ENCODE measurements around the gene CRACDL. TPM values are rescaled to one million over a fixed set of nuclear protein-coding genes. Genes with fewer than 3 reads are reported as not detected.

Gene CRACDL
- total RNA-seq, 4 donors from 2014 or later, result 5.7 to 11.8 (median 9.5) TPM

GRCh38 chr2:98771721-98772524 lies 164.1 kb downstream of the CRACDL start:
- ATAC-seq (ENCODE audit: low FRiP score), result peak; percentile 40
- no peak for DNase-seq (ENCODE audit: low spot score)

GRCh38 chr2:98771264-98771663 lies 164.8 kb downstream of the CRACDL start:
- ATAC-seq (ENCODE audit: low FRiP score) (no peak), DNase-seq (ENCODE audit: low spot score) (no peak)
- no peak for TF ChIP-seq CTCF (IDR thresholded peaks at IDR 0.05)

More at GRCh38 chr2:98771721-98772524, 164.1 kb downstream of the CRACDL start:
- no peak for TF ChIP-seq CTCF (IDR thresholded peaks at IDR 0.05)

- ATAC-seq (ENCODE audit: low FRiP score) (no peak), DNase-seq (ENCODE audit: low spot score) (no peak)
- TF ChIP-seq CTCF (IDR thresholded peaks at IDR 0.05), result no peak
These were observed 166.2 kb downstream of the CRACDL start for GRCh38 chr2:98769784-98770183.

- DNase-seq (ENCODE audit: low spot score) (no peak), ATAC-seq (ENCODE audit: low FRiP score) (no peak)
- TF ChIP-seq CTCF (IDR thresholded peaks at IDR 0.05), result no peak
These were observed 166.9 kb downstream of the CRACDL start for GRCh38 chr2:98769114-98769476.

DNA sequence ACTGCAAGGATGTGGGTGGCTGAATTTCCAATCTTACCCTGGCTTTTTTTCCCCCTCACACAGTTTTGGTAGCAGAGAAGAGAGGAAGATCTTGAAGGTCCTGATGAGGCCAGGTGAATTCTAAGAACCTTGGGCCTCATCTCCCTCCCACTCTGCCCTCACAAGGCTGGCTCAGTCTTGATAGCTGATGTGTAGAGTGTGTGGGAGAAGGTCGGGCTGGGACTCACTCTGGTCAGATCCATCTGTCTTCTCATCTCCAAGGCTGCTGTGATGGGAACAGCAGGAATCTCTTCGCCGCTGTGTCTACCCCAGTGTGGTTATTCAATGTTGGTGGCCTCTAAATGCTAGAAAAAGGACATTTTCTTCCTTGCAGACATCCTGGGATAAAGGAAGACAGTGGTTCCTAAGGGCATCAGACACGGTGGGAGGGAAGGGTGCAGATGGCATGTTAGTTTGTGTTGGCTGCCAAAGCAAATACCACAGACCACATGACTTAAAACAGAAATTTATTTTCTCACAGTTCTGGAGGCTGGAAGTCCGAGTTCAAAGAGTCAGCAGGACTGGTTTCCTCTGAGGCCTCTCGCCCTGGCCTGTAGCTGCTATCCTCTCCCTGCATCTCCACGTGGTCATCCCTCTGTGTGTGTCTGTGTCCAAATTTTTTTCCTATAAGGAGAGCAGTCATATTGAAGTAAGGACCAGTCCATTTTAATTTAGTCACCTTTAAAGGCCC lies 167.5 kb downstream of the CRACDL start:
- DNase-seq (ENCODE audit: low spot score) (no peak), ATAC-seq (ENCODE audit: low FRiP score) (no peak)
- no peak for TF ChIP-seq CTCF (IDR thresholded peaks at IDR 0.05)

- ATAC-seq (ENCODE audit: low FRiP score), result no peak
- no peak for DNase-seq (ENCODE audit: low spot score)
- no peak for TF ChIP-seq CTCF (IDR thresholded peaks at IDR 0.05)
These were observed 171.5 kb downstream of the CRACDL start for GRCh38 chr2:98764499-98764898.
